ENCODE measurements around the gene PIH1D1. TPM values are rescaled to one million over a fixed set of nuclear protein-coding genes. Genes with fewer than 3 reads are reported as not detected.

Gene PIH1D1
- 55.6 TPM for polyA plus RNA-seq (2013, experiment 1 of 2; ENCODE audit: insufficient read length)
- polyA plus RNA-seq (2013, experiment 2 of 2; ENCODE audit: insufficient read length), result 57.8 TPM

GRCh38 chr19:49451430-49452181, at the start of gene PIH1D1:
TSS of gene PIH1D1 (minus strand) at chr19:49451814. CDS start at chr19:49451574, 240 bp downstream.
- DNase-seq, result peak; percentile 99

- DNase-seq, result no peak
These were observed 47.5 kb upstream of the PIH1D1 start for GRCh38 chr19:49499030-49499670.

DNA sequence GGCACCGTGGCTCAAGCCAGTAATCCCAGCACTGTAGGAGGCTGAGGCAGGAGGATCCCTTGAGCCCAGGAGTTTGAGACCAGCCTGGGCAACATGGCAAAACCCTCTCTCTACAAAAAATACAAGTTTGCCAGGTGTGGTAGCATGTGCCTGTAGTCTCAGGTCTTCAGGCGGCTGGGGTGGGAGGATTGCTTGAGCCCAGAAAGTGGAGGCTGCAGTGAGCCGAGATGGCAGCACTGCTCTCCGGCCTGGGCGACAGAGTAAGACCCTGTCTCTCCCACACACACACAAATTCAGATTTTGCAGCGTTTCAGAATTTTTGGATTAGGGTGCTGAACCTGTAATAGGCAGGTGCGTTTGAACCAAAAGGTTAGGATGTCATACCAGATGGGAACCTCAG, 46.9 kb upstream of the PIH1D1 start:
- DNase-seq, result no peak

- no peak for DNase-seq
These were observed 46.1 kb upstream of the PIH1D1 start for GRCh38 chr19:49497789-49498103.

DNA sequence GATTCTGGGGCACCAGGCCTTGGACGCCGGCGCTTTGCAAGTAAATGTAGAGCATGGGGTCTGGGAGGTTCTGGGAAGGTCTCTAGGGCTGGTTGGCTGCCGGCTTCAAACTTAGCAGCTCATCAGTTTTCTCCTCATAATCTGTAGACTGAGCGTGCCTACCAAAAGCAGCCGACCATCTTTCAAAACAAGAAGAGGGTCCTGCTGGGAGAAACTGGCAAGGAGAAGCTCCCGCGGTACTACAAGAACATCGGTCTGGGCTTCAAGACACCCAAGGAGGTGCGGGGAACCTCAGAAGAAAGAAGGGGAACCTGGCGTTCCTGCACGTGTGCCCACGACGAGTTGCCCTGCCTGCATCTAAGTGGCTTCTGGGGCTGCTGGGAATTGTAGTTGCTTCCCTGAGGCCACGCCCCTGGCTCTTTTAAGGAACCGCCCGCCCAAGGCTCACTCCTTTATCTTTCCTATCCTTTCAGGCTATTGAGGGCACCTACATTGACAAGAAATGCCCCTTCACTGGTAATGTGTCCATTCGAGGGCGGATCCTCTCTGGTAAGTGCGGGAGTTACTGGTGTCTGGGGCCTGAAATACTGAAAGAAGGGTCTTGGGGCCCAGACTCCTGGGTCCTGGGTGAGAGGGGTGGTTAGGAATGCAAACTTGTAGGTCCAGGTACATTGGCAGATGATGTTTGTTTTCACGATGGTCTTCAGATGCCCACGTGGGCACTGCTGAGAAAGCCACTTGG, 45.6 kb upstream of the PIH1D1 start:
- DNase-seq, result peak; percentile 40

DNA sequence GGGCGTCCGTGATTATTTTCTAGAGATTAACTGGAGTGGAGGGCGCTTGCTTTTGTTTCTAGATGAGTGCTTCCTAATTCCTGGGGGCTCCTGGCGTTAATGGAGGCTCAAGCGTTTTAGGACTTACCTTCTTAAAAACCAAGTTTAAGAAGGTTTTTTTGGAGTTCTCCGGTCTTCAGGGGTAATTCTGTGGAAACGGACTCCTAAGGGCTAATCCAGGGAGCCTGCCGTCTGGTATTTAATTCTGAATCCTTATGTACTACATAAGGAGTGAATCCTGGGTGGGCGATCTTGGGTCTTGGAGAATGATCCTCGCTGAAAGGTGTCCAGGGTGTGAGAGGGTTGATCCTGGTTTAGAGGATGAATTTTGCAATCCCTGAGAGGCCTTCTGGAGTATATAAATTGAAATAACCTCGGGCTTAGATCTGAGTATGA, 45.0 kb upstream of the PIH1D1 start:
- DNase-seq, result no peak

- DNase-seq, result no peak
These were observed 41.2 kb upstream of the PIH1D1 start for GRCh38 chr19:49492573-49493405.

DNA sequence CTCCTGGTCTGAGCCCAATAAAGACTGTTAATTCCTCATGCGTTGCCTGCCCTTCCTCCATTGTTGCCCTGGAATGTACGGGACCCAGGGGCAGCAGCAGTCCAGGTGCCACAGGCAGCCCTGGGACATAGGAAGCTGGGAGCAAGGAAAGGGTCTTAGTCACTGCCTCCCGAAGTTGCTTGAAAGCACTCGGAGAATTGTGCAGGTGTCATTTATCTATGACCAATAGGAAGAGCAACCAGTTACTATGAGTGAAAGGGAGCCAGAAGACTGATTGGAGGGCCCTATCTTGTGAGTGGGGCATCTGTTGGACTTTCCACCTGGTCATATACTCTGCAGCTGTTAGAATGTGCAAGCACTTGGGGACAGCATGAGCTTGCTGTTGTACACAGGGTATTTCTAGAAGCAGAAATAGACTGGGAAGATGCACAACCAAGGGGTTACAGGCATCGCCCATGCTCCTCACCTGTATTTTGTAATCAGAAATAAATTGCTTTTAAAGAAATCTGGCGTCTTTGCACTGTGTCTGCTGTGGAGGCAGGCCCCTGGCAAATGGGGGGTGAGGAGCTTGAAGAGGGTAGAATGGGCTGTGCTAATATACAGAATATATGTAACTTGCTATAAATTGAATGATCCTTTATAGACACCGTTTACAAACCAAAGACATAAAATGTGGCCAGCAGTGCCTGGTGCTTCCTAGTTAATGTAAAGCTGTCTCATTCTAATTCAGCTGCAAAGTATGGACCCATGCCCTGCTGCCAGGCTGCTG, 40.4 kb upstream of the PIH1D1 start:
- DNase-seq, result no peak

DNA sequence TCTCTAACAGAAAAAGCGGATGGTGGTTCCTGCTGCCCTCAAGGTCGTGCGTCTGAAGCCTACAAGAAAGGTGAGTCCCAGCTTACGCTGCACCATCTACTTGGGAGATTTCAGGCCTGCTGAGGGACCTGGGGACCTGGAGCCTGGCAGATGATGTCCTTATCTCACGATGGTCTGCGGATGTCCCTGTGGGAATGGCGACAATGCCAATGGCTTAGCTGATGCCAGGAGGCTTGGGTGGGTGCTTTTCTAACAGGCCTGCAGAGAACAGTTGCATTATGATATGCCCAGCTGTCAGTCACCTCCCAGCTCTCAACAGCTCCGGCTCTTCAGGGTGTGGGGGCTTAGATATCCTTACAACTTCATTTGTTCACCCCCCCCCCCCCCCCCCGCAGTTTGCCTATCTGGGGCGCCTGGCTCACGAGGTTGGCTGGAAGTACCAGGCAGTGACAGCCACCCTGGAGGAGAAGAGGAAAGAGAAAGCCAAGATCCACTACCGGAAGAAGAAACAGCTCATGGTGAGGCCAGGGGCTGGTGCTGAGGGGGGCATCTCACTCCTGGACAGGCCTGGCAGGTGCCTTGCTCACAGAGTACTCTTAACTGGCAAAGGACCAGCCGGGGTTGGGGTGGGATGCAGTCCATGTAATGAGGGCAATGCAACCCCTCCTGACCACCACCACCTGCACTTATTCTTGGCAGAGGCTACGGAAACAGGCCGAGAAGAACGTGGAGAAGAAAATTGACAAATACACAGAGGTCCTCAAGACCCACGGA, 39.6 kb upstream of the PIH1D1 start:
- no peak for DNase-seq

DNA sequence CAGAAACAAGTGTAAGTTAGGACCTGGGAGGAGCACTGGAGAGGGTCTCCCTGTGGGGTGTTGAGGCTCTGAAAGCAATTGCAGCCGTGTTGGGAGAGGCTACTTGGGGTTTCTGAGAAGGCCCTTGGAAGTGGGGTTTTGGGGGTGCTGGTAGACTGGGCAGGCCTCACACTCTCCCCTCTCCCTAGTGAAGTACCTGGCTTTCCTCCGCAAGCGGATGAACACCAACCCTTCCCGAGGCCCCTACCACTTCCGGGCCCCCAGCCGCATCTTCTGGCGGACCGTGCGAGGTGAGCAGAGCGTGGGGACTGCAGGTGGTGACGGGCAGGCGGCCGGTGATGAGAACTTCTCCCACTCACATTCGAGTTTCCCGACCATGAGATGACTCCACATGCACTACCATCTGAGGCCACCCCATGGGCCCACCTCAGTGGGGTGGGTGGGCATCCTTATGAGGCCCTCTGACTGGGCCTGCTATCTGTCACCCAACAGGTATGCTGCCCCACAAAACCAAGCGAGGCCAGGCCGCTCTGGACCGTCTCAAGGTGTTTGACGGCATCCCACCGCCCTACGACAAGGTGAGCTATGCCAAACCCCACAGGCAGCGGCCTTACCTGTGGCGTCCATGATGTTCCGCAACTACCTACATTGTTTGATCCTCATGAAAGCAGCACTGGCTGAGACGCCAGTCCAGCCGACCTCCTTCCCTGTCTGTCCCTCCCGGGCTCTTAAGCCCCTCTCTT, 38.8 kb upstream of the PIH1D1 start:
- no peak for DNase-seq

- DNase-seq, result no peak
These were observed 38.1 kb upstream of the PIH1D1 start for GRCh38 chr19:49489601-49490167.

DNA sequence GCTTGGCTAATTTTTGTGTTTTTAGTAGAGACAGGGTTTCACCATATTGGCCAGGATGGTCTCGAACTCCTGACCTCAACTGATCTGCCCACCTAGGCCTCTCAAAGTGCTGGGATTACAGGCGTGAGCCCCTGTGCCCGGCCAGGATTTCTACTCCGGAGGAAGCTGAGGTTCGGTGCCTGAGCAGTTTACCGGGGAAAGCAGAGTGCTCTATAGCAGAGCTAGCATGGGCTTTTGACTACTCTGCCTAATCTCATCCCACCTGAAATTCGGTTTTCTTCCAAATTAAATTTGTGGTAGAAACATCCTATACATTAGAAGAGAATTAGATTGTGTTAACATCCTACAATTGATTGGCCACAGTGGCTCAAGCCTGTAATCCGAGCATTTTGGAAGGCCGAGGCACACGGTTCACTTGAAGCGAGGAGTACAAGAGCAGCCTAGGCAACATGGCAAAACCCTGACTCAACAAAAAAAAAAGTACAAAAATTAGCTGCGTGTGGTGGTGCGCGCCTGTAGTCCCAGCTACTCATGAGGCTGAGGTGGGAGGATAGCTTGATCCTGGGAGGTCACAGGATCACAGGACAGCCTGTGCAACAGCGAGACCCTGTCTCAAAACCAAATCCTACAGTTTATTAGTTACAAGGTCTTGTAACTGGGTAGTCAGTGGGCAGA, 37.4 kb upstream of the PIH1D1 start:
- DNase-seq, result no peak

GRCh38 chr19:49488046-49488862, 36.6 kb upstream of the PIH1D1 start:
- no peak for DNase-seq

DNA sequence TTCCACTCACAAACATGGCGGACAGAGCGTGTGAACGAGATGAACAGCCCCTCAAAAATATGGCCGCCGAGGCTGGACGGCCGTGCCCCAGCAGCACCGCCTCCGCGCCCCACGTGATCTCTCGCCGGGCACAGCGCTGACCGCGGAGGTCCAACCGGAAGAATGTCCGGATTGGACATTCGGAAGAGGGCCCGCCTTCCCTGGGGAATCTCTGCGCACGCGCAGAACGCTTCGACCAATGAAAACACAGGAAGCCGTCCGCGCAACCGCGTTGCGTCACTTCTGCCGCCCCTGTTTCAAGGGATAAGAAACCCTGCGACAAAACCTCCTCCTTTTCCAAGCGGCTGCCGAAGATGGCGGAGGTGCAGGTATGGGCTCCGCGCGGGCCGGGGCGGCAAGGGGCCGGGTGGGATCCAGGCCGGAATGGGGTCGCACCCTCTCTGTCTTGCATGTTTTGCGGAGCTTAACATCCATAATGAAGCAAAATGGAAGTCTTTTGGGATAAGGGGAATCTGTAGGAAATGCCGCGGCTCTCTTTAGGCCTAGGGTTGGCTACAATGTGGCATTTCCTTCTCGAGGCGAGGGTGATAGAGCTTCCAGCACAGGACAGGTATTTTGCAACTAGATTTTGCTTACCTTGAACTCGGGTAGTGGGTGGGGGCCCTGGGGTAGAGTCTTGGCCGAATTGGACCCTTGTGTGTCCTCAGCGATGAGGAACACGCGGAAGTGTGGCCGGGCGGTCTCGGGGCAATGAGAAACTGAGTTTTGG, 35.8 kb upstream of the PIH1D1 start, which contains the start of gene RPL13A:
TSS of gene RPL13A (plus strand) at position 332 of the 769 bp plus-strand sequence. CDS start at position 354, 22 bp downstream.
- DNase-seq, result peak; percentile 99

DNA sequence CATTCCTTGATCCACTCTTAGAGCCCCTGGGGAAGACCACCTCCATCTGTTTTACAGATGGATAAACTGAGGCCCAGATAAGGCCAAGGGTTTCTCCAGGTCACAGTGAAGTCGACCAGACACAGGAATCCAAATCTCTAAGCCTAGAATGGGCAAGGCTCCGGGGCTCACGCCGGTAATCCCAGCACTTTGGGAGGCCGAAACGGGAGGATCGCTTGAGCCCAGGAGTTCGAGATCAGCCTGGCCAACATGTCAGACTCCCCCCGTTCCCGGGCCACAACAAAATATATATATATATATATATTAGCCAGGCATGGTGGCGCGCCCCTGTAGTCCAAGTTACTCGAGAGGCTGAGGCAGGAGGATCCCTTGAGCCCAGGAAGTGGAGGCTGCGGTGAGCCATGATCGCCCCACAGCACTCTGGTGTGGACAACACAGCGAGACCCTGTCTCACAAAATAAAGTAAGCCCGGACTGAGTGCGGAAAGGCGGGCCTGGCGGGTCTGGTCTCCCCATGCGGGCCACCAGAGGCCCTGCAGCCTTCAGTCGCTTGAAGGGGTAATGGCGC, 35.2 kb upstream of the PIH1D1 start:
- no peak for DNase-seq

GRCh38 chr19:49486232-49486631, 34.6 kb upstream of the PIH1D1 start:
- DNase-seq, result no peak
